GM19372 (cell line): ENCODE data around the gene CNIH3.
"Not testable (repeated sequence)": the region's sequence is repeated elsewhere in the genome, so short reads cannot be mapped to it uniquely, and the experiment has no call there.

Experiments
- ATAC-seq: cut with Tn5 transposase; IDR thresholded peaks from one replicate; pipeline ENCODE4 v1.9.1; 2021; ENCODE audit warnings: mild to moderate bottlenecking, low read depth, moderate library complexity; ENCODE audit not compliant: unreplicated experiment

Gene CNIH3

GRCh38 chr1:224615861-224616755 lies at the start of gene CNIH3:
TSS of gene CNIH3 (plus strand) at chr1:224616317. CDS start at chr1:224617175, 858 bp downstream.
- ATAC-seq, result peak; percentile 51

- not testable (repeated sequence) for ATAC-seq
Observed at GRCh38 chr1:224566492-224566891, 49.6 kb upstream of the CNIH3 start.

GRCh38 chr1:224569276-224569675 lies 46.8 kb upstream of the CNIH3 start:
- ATAC-seq, result no peak

- ATAC-seq, result not testable (repeated sequence)
Observed at GRCh38 chr1:224571975-224572374, 44.1 kb upstream of the CNIH3 start.

GRCh38 chr1:224579526-224579925 lies 36.6 kb upstream of the CNIH3 start:
- ATAC-seq, result no peak

- ATAC-seq, result no peak
Observed at GRCh38 chr1:224580006-224580405, 36.1 kb upstream of the CNIH3 start.

GRCh38 chr1:224582041-224582440 lies 34.1 kb upstream of the CNIH3 start:
- no peak for ATAC-seq

- ATAC-seq, result no peak
Observed at GRCh38 chr1:224583774-224584173, 32.3 kb upstream of the CNIH3 start.

GRCh38 chr1:224585051-224585450 lies 31.1 kb upstream of the CNIH3 start:
- ATAC-seq, result no peak

- ATAC-seq, result no peak
Observed at GRCh38 chr1:224587051-224587450, 29.1 kb upstream of the CNIH3 start.

GRCh38 chr1:224588515-224588914 lies 27.6 kb upstream of the CNIH3 start:
- ATAC-seq, result no peak

- ATAC-seq, result no peak
Observed at GRCh38 chr1:224589006-224589405, 27.1 kb upstream of the CNIH3 start.

GRCh38 chr1:224591326-224591725 lies 24.8 kb upstream of the CNIH3 start:
- no peak for ATAC-seq

- peak; percentile 56 for ATAC-seq
Observed at GRCh38 chr1:224592636-224593582, 23.2 kb upstream of the CNIH3 start.

GRCh38 chr1:224594360-224594759 lies 21.8 kb upstream of the CNIH3 start:
- ATAC-seq, result no peak

GRCh38 chr1:224594851-224595250 lies 21.3 kb upstream of the CNIH3 start:
- no peak for ATAC-seq

- no peak for ATAC-seq
Observed at GRCh38 chr1:224605482-224606181, 10.5 kb upstream of the CNIH3 start.

GRCh38 chr1:224607188-224608148 lies 8.6 kb upstream of the CNIH3 start:
- ATAC-seq, result no peak

GRCh38 chr1:224609333-224609732 lies 6.8 kb upstream of the CNIH3 start:
- no peak for ATAC-seq
